Measurements from ENCODE around the gene EXOC3L4. TPM values are rescaled to one million over a fixed set of nuclear protein-coding genes. Genes with fewer than 3 reads are reported as not detected.

The EXOC3L4 gene
- total and polyA plus RNA-seq, 9 of the 15 experiments (the other 6 are each of a cell fraction or from before 2014, with no cell fraction given) = 0.10 to 6.7 (median 0.98) TPM; not detected in 1

- Histone ChIP-seq H3K4me2 (ENCODE audit: insufficient read depth, low read length) (no peak overlapping the region), H3K9me1 (ENCODE audit: control insufficient read depth, insufficient read depth, low read length) (no peaks in the 10 kb centered on the region), H4K20me1 (replicated peaks; ENCODE audit: control insufficient read depth, insufficient read depth, low read length) (no peaks in the 10 kb centered on the region), H3K36me3 (ENCODE audit: control insufficient read depth, insufficient read depth, low read length) (no peaks in the 10 kb centered on the region), H3K9me3 (replicated peaks; ENCODE audit: control insufficient read depth, insufficient read depth, low read depth, low read length) (no peaks in the 10 kb centered on the region), H3K4me3 (no peak overlapping the region), H2AFZ (ENCODE audit: low read depth, low read length) (no peak overlapping the region), H3K79me2 (ENCODE audit: control insufficient read depth, insufficient read depth, low read length) (peaks cover 4% of the 10 kb centered on the region; the same call in 1 of the 3 replicates), H3K4me1 (replicated peaks in 1 of 2; ENCODE audit: control insufficient read depth in 2 of 2, insufficient read depth in 2 of 2, low read length in 2 of 2) (peaks cover 0 to 16% of the 10 kb centered on the region in 2 experiments; a peak in 3 of 5 replicates), H3K27ac (ENCODE audit: extremely low read depth, low read depth, low read length) (no peak overlapping the region), H3K9ac (ENCODE audit: insufficient read depth in 1 of 2, low read depth in 2 of 2, low read length in 2 of 2) (no peak overlapping the region), H3K27me3 (ENCODE audit: control insufficient read depth in 2 of 2, insufficient read depth in 2 of 2, low read length in 2 of 2) (peaks cover 0 to 11% of the 10 kb centered on the region in 2 experiments; a peak in 2 of 5 replicates)
- CTCF ChIA-PET (ENCODE audit: low intra/inter-chr PET ratio) = no interaction called here
- BruUV-seq (replicated peaks) = no TSS peak
- intact Hi-C loops (cut with micrococcal nuclease) (no loop called here), in situ Hi-C loops (cut with MboI) (no loop called here)
- FAIRE-seq (no peak), ATAC-seq (no peak), DNase-seq (ENCODE audit: extremely low read depth in 1 of 4, low spot score in 3 of 4) (no peak)
- POLR2A ChIA-PET = interaction anchor here (0.6 to 1.5 kb wide), 3 partner anchors 12 to 578 kb away, joined by 3 read pairs; no protein-coding TSS in a partner anchor
- WGBS (ENCODE audit: insufficient coverage, low coverage, missing lambda C conversion rate) = 0% methylated on average over 3 of the region's 6 CpGs
- no peak for TF ChIP-seq HCFC1 (IDR thresholded peaks at IDR 0.05; ENCODE audit: low read depth, low read length)
- TF ChIP-seq ZBTB40 (IDR thresholded peaks at IDR 0.05) = peak; percentile 71
- TF ChIP-seq ZBTB40 (CRISPR knock-in tag; IDR thresholded peaks at IDR 0.05) = no peak
- no peak for TF ChIP-seq SMARCE1 (IDR thresholded peaks at IDR 0.05)
- TF ChIP-seq SAFB (IDR thresholded peaks at IDR 0.05; ENCODE audit: borderline replicate concordance, low read depth, low read length) = no peak
- no peak for TF ChIP-seq E2F8 (IDR thresholded peaks at IDR 0.05; ENCODE audit: low read depth, partially characterized antibody)
- no peak for TF ChIP-seq MAFF (IDR thresholded peaks at IDR 0.05; ENCODE audit: low read length)
These were observed 33.0 kb upstream of the EXOC3L4 start for GRCh38 chr14:103061482-103061976.
